ENCODE data around the gene LRRC40.
"Not testable (repeated sequence)": the region's sequence is repeated elsewhere in the genome, so short reads cannot be mapped to it uniquely, and the experiment has no call there.

The LRRC40 gene

GRCh38 chr1:70205434-70206118, at the start of gene LRRC40:
LRRC40 (minus strand) TSS chr1:70205579; CDS start chr1:70205540, 39 bp downstream.
- DNase-seq, result peak; percentile 95

- DNase-seq, result no peak
These were observed 43.4 kb upstream of the LRRC40 start for GRCh38 chr1:70248729-70249128.

- DNase-seq, result no peak
These were observed 42.4 kb upstream of the LRRC40 start for GRCh38 chr1:70247768-70248167.

- DNase-seq, result no peak
These were observed 41.7 kb upstream of the LRRC40 start for GRCh38 chr1:70247122-70247521.

GRCh38 chr1:70239940-70240339, 34.6 kb upstream of the LRRC40 start:
- no peak for DNase-seq

GRCh38 chr1:70234733-70235132, 29.4 kb upstream of the LRRC40 start:
- DNase-seq, result no peak

DNA sequence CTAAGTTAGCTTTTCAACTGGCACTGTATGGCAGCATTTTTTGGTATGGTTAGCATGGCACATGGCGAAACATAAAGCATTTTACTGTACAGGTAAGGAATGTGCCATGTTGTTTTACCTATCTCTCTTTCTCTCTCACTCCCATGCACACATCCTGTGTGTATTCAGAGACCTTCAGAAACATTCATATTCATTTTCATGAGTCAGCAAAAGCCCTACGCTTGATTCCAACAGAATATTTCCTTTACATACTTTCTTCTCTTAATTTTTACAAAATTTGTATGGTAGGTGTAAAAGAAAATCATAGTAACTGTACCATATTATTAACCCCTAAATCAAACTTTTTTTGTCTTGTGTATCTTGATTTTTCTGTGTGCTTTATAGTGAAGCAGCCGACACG, 26.1 kb upstream of the LRRC40 start:
- DNase-seq, result no peak

DNA sequence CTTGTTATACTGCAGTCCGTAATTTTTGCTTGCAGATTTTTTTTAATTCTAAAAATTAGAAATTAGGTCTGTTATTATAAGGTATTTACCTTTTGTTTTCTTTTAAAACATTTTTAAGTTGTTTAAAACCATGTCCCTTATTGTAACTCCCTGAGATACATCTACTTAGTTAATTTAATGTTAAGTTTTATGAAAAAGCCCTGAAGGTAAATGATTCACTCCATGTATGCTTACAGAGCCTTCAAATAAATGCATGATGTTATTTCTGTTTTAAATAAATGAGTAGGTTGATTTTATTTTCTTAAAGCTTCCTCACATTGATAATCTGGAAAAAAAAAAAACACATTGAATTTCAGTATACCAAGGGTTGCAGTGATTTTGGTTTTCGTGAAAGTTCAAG, 23.3 kb upstream of the LRRC40 start:
- no peak for DNase-seq

DNA sequence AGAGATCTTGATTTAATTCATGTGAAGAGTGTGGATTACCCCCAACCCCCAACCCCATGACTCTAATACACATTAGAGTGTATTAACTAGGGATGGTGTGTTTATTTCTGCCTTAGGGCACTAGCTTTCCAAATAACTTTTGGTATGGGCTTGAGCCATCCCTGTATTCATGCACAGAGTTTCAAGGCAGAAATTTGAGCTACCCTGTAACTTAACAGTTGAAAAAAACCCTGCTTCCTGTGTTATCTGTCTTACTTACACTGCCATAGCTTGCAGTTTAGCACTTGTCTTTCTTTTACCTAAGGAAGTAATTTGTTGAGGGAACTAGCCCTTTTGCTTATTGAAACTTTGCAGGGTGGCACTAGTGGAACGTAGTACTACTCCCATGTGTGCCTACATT, 22.1 kb upstream of the LRRC40 start:
- DNase-seq, result no peak

- no peak for DNase-seq
These were observed 19.6 kb upstream of the LRRC40 start for GRCh38 chr1:70224954-70225353.

DNA sequence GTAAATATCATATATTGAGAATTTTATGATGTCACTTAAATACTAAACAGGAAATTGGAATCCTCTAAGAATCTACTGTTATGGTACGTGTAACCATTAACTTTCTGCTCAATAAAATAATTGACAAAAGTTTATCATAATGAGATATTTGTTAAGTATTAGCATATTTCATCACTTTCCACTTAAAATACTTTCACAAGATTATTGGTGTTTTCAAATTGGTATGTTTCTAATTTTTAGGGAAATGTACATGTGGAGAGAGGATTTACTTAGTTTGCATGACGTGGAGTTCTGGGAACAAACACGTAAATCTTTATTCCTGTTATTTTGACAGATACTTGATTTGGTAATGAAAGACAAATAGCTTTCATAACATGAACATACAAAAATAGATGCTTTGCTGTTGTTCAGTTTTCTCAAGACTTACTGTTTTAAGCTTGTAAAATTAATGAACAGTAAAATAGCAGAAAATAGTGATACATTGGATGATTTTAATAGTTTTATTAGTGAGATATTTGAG, 17.4 kb upstream of the LRRC40 start:
- no peak for DNase-seq

- DNase-seq, result peak; percentile 91
These were observed 16.1 kb upstream of the LRRC40 start, which contains the start of gene SRSF11 for GRCh38 chr1:70221238-70222121. SRSF11 (plus strand) TSS chr1:70221380; CDS start chr1:70221637, 257 bp downstream.

GRCh38 chr1:70220517-70221237, 15.3 kb upstream of the LRRC40 start:
- DNase-seq, result no peak

GRCh38 chr1:70220015-70220414, 14.6 kb upstream of the LRRC40 start:
- no peak for DNase-seq

- no peak for DNase-seq
These were observed 6.2 kb upstream of the LRRC40 start for GRCh38 chr1:70211541-70211940.

DNA sequence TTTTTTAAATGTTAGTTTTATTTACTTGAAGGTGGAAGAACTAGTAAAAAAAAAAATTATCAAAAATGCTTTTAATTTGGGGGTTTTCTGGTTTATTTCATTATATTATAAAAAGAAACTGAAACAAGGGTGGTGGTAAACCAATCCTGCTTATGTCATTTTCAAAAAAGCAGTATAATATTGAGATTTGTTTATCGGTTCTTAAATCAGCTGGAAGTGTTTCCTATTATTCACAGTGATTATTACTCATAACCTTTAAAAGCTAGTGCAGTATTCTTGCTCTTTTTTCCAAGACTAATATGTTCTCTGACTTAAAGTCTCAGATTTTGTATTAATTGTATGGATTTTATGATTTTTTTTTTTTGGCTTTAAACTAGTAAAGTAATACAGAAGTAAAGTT, 5.4 kb upstream of the LRRC40 start:
- DNase-seq, result no peak

- DNase-seq, result no peak
These were observed 2.9 kb upstream of the LRRC40 start for GRCh38 chr1:70208292-70208691.

GRCh38 chr1:70207492-70207891, 2.1 kb upstream of the LRRC40 start:
- DNase-seq, result no peak

GRCh38 chr1:70206833-70207232, 1.5 kb upstream of the LRRC40 start:
- DNase-seq, result not testable (repeated sequence)

DNA sequence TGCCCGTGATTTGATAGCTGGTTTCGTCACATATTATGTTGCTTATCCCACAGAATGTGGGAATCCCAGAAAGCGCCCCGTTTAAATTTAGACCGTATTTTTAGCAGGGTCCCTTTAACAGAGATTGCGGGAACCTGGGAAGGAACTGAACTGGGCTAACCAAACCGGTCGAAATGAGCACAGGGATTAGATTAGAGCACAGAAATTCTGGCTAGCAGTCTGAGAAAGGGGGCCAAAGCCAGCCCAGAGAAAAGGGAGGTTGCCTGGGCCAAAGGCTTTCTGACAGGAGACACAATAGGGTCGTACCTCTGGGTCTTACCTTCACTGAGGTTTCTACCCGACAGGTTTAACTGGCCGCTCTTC, 327 bp downstream of the LRRC40 start:
- DNase-seq, result no peak

GRCh38 chr1:70204600-70204999, 779 bp downstream of the LRRC40 start:
- DNase-seq, result no peak

DNA sequence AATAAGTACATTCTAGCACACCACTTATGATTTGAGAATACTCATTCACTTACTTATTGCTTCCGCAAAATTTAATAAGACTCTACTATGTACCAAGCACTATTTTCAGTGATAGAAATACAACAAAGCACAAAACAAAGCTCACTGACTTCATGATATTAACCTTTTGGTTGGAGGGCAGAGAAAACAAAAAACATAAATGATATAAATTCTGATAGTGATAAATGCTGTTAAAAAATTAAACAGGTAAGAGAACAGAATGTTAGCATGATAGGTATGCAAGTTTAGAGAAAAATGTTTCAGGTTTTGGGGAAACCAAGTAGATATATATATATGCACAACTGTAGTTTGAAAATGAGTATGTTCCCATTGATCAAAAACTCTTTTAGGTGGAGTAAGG, 1.2 kb downstream of the LRRC40 start:
- no peak for DNase-seq

- no peak for DNase-seq
These were observed 3.1 kb downstream of the LRRC40 start for GRCh38 chr1:70202173-70202758.
